CD4-positive, alpha-beta T cell treated with Interleukin-15 for 4 hours (primary cell): ENCODE results near the gene TSPAN4.

Experiments
- DNase-seq: peaks from one replicate; pipeline ENCODE4 v3.0.0-alpha.2; 2020; ENCODE audit warnings: low spot score

TSPAN4 gene

GRCh38 chr11:824292-824880 is 18.3 kb upstream of the TSPAN4 start:
- DNase-seq: no peak

GRCh38 chr11:824942-825341 is 17.7 kb upstream of the TSPAN4 start:
- DNase-seq: no peak

- DNase-seq: no peak
These were observed 17.1 kb upstream of the TSPAN4 start for GRCh38 chr11:825366-826226.

GRCh38 chr11:826227-826621 is 16.4 kb upstream of the TSPAN4 start:
- DNase-seq: no peak

GRCh38 chr11:826836-827145 is 15.9 kb upstream of the TSPAN4 start:
- DNase-seq: no peak

- DNase-seq: no peak
These were observed 15.3 kb upstream of the TSPAN4 start for GRCh38 chr11:827146-827896.

- no peak for DNase-seq
These were observed 14.8 kb upstream of the TSPAN4 start, which contains the start of gene CRACR2B for GRCh38 chr11:827897-828192. Gene CRACR2B, plus strand, starts transcription at chr11:827919. Its CDS starts 689 bp downstream, at chr11:828608.

GRCh38 chr11:828506-829175 is 14.0 kb upstream of the TSPAN4 start:
- no peak for DNase-seq

- no peak for DNase-seq
These were observed 13.3 kb upstream of the TSPAN4 start for GRCh38 chr11:829176-829846.

- DNase-seq: no peak
These were observed 12.8 kb upstream of the TSPAN4 start for GRCh38 chr11:829847-830294.

- DNase-seq: peak; percentile 56
These were observed 12.1 kb upstream of the TSPAN4 start for GRCh38 chr11:830295-831117.

GRCh38 chr11:831118-831864 is 11.4 kb upstream of the TSPAN4 start:
- no peak for DNase-seq

GRCh38 chr11:831961-832528 is 10.6 kb upstream of the TSPAN4 start:
- no peak for DNase-seq

- DNase-seq: no peak
These were observed 10.0 kb upstream of the TSPAN4 start, which contains the start of gene CD151 for GRCh38 chr11:832529-833113. Gene CD151, plus strand, starts transcription at chr11:832952. Its CDS starts 3,118 bp downstream, at chr11:836070.

- no peak for DNase-seq
These were observed 9.4 kb upstream of the TSPAN4 start for GRCh38 chr11:833114-833791.

GRCh38 chr11:833849-834311 is 8.8 kb upstream of the TSPAN4 start:
- no peak for DNase-seq

GRCh38 chr11:834371-835316 is 8.0 kb upstream of the TSPAN4 start:
- DNase-seq: no peak

- no peak for DNase-seq
These were observed 6.4 kb upstream of the TSPAN4 start for GRCh38 chr11:836274-836673.
